ENCODE results near the gene AMN1.

AMN1 gene

GRCh38 chr12:31627456-31628054 lies 101.3 kb downstream of the AMN1 start:
- DNase-seq: no peak

DNA sequence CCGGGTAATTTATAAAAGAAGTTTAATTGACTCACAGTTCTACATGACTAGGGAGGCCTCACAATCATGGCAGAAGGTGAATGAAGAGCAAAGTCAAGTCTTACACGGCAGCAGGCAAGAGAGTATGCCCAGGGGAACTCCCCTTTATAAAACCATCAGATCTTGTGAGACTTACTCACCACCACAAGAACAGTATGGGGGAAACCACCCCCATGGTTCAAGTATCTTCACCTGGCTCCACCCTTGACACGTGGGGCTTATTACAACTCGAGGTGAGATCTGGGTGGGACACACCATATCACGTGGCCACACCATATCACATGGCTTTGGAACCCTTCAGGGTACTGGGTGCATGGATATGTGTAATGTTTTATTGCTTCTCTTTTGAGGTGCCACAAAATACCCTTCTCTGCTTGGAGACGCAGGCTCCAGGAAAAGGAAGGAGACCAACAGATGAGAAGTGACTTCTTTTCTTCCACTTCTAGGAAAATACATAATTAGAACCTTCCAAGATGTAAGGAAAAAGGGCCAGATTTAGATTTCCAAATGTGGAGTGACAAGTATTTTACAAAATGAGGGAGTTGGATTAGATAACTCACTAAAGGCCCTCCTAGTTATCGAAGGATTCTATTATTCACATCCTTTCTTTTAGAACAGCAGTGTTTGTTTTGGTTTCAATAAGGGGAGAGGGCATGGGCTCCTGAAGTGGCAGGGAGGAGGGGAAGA lies 102.4 kb downstream of the AMN1 start:
- DNase-seq: no peak

DNA sequence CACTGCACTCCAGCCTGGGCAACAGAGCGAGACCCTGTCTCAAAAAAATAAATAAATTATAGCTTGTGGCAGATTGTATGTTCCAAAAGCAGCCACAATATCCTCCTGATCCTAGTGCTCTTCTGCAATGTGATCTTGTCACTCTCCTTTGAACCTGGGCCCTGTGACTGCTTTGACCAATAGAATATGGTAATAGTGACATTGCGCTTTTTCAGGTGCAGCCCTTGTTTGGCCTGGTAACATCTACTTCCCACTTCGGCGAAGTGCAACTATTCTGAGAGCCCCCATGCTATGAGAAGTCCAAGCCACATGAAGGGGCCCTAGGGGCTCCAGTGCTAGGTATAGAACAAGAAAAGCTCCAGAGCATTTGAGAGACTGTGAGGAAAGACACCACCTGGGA lies 106.8 kb downstream of the AMN1 start:
- DNase-seq: no peak
